ENCODE results near the gene GXYLT1.
"Not testable (repeated sequence)": the region's sequence is repeated elsewhere in the genome, so short reads cannot be mapped to it uniquely, and the experiment has no call there.

Gene GXYLT1

GRCh38 chr12:42118136-42118879 is 26.4 kb downstream of the GXYLT1 start:
- H3K27ac ChIP-seq (replicated peaks) = no peak overlapping the region
- no peak overlapping the region for H3K4me3 ChIP-seq (replicated peaks; ENCODE audit: insufficient read depth, low read length)
- no peak for TF ChIP-seq POLR2AphosphoS5 (IDR thresholded peaks at IDR 0.05; ENCODE audit: low read depth)
- TF ChIP-seq CTCF (IDR thresholded peaks at IDR 0.05; ENCODE audit: insufficient read depth, low read length) = no peak
- TF ChIP-seq SPI1 (IDR thresholded peaks at IDR 0.05; ENCODE audit: borderline replicate concordance, low read depth) = no peak
- TF ChIP-seq GABPA (IDR thresholded peaks at IDR 0.05; ENCODE audit: low read depth) = no peak
- no peak for TF ChIP-seq REST (IDR thresholded peaks at IDR 0.05; ENCODE audit: insufficient replicate concordance, low read depth)
- DNase-seq (ENCODE audit: low read depth in 1 of 2, low spot score in 1 of 2) = no peak
- H3K27me3 ChIP-seq (ENCODE audit: insufficient read depth, poor library complexity, severe bottlenecking) = no peaks in the 10 kb centered on the region

GRCh38 chr12:42109031-42109430 is 35.6 kb downstream of the GXYLT1 start:
- TF ChIP-seq SPI1 (IDR thresholded peaks at IDR 0.05; ENCODE audit: borderline replicate concordance, low read depth) (no peak), POLR2AphosphoS5 (IDR thresholded peaks at IDR 0.05; ENCODE audit: low read depth) (no peak), CTCF (IDR thresholded peaks at IDR 0.05; ENCODE audit: insufficient read depth, low read length) (no peak), REST (IDR thresholded peaks at IDR 0.05; ENCODE audit: insufficient replicate concordance, low read depth) (no peak), GABPA (IDR thresholded peaks at IDR 0.05; ENCODE audit: low read depth) (no peak)
- Histone ChIP-seq H3K27me3 (ENCODE audit: insufficient read depth, poor library complexity, severe bottlenecking) (no peaks in the 10 kb centered on the region), H3K4me3 (replicated peaks; ENCODE audit: insufficient read depth, low read length) (no peak overlapping the region), H3K27ac (replicated peaks) (no peak overlapping the region)
- no peak for DNase-seq (ENCODE audit: low read depth in 1 of 2, low spot score in 1 of 2)

- H3K27ac ChIP-seq (replicated peaks); H3K27me3 ChIP-seq (ENCODE audit: insufficient read depth, poor library complexity, severe bottlenecking); H3K4me3 ChIP-seq (replicated peaks; ENCODE audit: insufficient read depth, low read length); DNase-seq (ENCODE audit: low read depth in 1 of 2, low spot score in 1 of 2): not testable (repeated sequence)
These were observed 37.9 kb downstream of the GXYLT1 start for GRCh38 chr12:42106791-42107190.

GRCh38 chr12:42104784-42105183 is 39.9 kb downstream of the GXYLT1 start:
- Histone ChIP-seq H3K27me3 (ENCODE audit: insufficient read depth, poor library complexity, severe bottlenecking) (no peaks in the 10 kb centered on the region), H3K4me3 (replicated peaks; ENCODE audit: insufficient read depth, low read length) (no peak overlapping the region), H3K27ac (replicated peaks) (no peak overlapping the region)
- TF ChIP-seq SPI1 (IDR thresholded peaks at IDR 0.05; ENCODE audit: borderline replicate concordance, low read depth) (no peak), GABPA (IDR thresholded peaks at IDR 0.05; ENCODE audit: low read depth) (no peak), CTCF (IDR thresholded peaks at IDR 0.05; ENCODE audit: insufficient read depth, low read length) (no peak), POLR2AphosphoS5 (IDR thresholded peaks at IDR 0.05; ENCODE audit: low read depth) (no peak), REST (IDR thresholded peaks at IDR 0.05; ENCODE audit: insufficient replicate concordance, low read depth) (no peak)
- no peak for DNase-seq (ENCODE audit: low read depth in 1 of 2, low spot score in 1 of 2)
